PC-3 (cell line): ENCODE measurements around the gene KLF11.

Source experiments
- EZH2 ChIP-seq: fragments of 300-600 bp; sonication (generic); IDR thresholded peaks from one replicate; pipeline ENCODE4 v1.6.1; 2017; ENCODE audit warnings: antibody characterized with exemption, mild to moderate bottlenecking, low read length; ENCODE audit not compliant: unreplicated experiment
- TF ChIP-seq, protein P1 (sequence below): fragments of 300-600 bp; sonication (generic); conservative IDR thresholded peaks from 2 replicates; pipeline ENCODE4 v1.5.1; 2017; ENCODE audit warnings: antibody characterized with exemption, low read depth, mild to moderate bottlenecking, low read length

- no peak for TF ChIP-seq EZH2
- TF ChIP-seq, protein P1, sequence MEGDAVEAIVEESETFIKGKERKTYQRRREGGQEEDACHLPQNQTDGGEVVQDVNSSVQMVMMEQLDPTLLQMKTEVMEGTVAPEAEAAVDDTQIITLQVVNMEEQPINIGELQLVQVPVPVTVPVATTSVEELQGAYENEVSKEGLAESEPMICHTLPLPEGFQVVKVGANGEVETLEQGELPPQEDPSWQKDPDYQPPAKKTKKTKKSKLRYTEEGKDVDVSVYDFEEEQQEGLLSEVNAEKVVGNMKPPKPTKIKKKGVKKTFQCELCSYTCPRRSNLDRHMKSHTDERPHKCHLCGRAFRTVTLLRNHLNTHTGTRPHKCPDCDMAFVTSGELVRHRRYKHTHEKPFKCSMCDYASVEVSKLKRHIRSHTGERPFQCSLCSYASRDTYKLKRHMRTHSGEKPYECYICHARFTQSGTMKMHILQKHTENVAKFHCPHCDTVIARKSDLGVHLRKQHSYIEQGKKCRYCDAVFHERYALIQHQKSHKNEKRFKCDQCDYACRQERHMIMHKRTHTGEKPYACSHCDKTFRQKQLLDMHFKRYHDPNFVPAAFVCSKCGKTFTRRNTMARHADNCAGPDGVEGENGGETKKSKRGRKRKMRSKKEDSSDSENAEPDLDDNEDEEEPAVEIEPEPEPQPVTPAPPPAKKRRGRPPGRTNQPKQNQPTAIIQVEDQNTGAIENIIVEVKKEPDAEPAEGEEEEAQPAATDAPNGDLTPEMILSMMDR, result no peak
Observed at GRCh38 chr2:10009271-10009810, 34.0 kb upstream of the KLF11 start.
